ENCODE measurements around the gene TOMM20.

DNA sequence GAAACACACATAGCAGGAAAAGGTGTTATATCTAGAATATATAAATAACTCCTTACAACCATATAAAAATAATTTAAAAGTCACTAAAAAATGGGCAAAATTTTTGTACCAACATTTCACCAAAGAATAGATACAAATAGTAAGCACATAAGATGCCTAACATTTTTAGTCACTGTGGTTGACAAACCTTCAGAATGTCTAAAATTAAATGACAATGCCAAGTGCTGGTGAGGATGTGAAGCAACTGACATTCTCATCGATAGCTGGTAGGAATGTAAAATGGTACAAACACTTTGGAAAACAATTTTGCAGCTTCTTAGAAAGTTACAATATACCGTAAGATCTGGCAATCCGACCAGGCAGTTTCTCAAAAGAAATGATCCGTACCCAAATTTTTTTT, 14.4 kb upstream of the TOMM20 start:
- TF ChIP-seq CTCF (IDR thresholded peaks at IDR 0.05): no peak
- no peak for TF ChIP-seq EZH2 (IDR thresholded peaks at IDR 0.05)
- TF ChIP-seq EZH2phosphoT487 (IDR thresholded peaks at IDR 0.05): no peak

Measured in neural progenitor cell (in vitro differentiated cells).